ENCODE results near the gene SAMHD1. TPM values are rescaled to one million over a fixed set of nuclear protein-coding genes. Genes with fewer than 3 reads are reported as not detected.

Gene SAMHD1
- total RNA-seq, 2 donors from 2014 or later = 24.0 to 35.6 TPM

- Histone ChIP-seq H3K4me3 (no peak overlapping the region), H3K9ac (ENCODE audit: low read depth in 2 of 2, low read length in 2 of 2) (no peak overlapping the region), H3K4me1 (peaks cover 4% of the 10 kb centered on the region), H3K27me3 (no peaks in the 10 kb centered on the region), H3K9me3 (no peaks in the 10 kb centered on the region), H3K36me3 (no peaks in the 10 kb centered on the region), H3K27ac (no peak overlapping the region)
- DNase-seq = no peak
- no peak for TF ChIP-seq CTCF (IDR thresholded peaks at IDR 0.05)
- intact Hi-C loops (cut with DNase I) = no loop called here
Measured at GRCh38 chr20:36850759-36851158, 100.7 kb downstream of the SAMHD1 start.

GRCh38 chr20:36849333-36850065, 102.0 kb downstream of the SAMHD1 start:
- DNase-seq = no peak
- Histone ChIP-seq H3K9ac (ENCODE audit: low read depth in 2 of 2, low read length in 2 of 2) (no peak overlapping the region), H3K4me1 (peaks cover 4% of the 10 kb centered on the region), H3K36me3 (no peaks in the 10 kb centered on the region), H3K27ac (no peak overlapping the region), H3K4me3 (no peak overlapping the region), H3K27me3 (no peaks in the 10 kb centered on the region), H3K9me3 (no peaks in the 10 kb centered on the region)
- intact Hi-C loops (cut with DNase I) = no loop called here
- no peak for TF ChIP-seq CTCF (IDR thresholded peaks at IDR 0.05)

- Histone ChIP-seq H3K9me3 (no peaks in the 10 kb centered on the region), H3K36me3 (no peaks in the 10 kb centered on the region), H3K9ac (ENCODE audit: low read depth in 2 of 2, low read length in 2 of 2) (peak overlapping the region in 1 of 2 donors; percentile 43), H3K4me1 (peaks cover 1% of the 10 kb centered on the region), H3K27ac (peak overlapping the region; percentile 73), H3K4me3 (no peak overlapping the region), H3K27me3 (no peaks in the 10 kb centered on the region)
- intact Hi-C loops (cut with DNase I) = no loop called here
- no peak for DNase-seq
- no peak for TF ChIP-seq CTCF (IDR thresholded peaks at IDR 0.05)
Measured at GRCh38 chr20:36848677-36849076, 102.8 kb downstream of the SAMHD1 start.

GRCh38 chr20:36848078-36848660, 103.3 kb downstream of the SAMHD1 start:
- Histone ChIP-seq H3K4me1 (peaks cover 4% of the 10 kb centered on the region), H3K27ac (peak overlapping the region; percentile 73), H3K27me3 (no peaks in the 10 kb centered on the region), H3K4me3 (no peak overlapping the region), H3K9me3 (no peaks in the 10 kb centered on the region), H3K36me3 (no peaks in the 10 kb centered on the region), H3K9ac (ENCODE audit: low read depth in 2 of 2, low read length in 2 of 2) (peak overlapping the region in 1 of 2 donors; percentile 43)
- intact Hi-C loops (cut with DNase I) = no loop called here
- no peak for DNase-seq
- TF ChIP-seq CTCF (IDR thresholded peaks at IDR 0.05) = no peak

GRCh38 chr20:36847710-36848040, 103.8 kb downstream of the SAMHD1 start:
- no peak for DNase-seq
- Histone ChIP-seq H3K36me3 (no peaks in the 10 kb centered on the region), H3K4me1 (peaks cover 4% of the 10 kb centered on the region), H3K27me3 (no peaks in the 10 kb centered on the region), H3K9ac (ENCODE audit: low read depth in 2 of 2, low read length in 2 of 2) (peak overlapping the region in 1 of 2 donors; percentile 35), H3K9me3 (no peaks in the 10 kb centered on the region), H3K27ac (peak overlapping the region; percentile 73), H3K4me3 (no peak overlapping the region)
- intact Hi-C loops (cut with DNase I) = no loop called here
- TF ChIP-seq CTCF (IDR thresholded peaks at IDR 0.05) = no peak
